Astrocyte (in vitro differentiated cells and primary cell): Measurements from ENCODE around the gene CXCL14. TPM values are rescaled to one million over a fixed set of nuclear protein-coding genes. Genes with fewer than 3 reads are reported as not detected.

Experiments
- DNase-seq: peaks from one replicate; pipeline ENCODE4 v3.0.0-alpha.2; 2010; ENCODE audit warnings: low read depth
- FAIRE-seq: peaks from 2 replicates; lab custom pipeline; 2011; peaks lifted over from hg19 to GRCh38; lab: Jason Lieb, UNC
- H2AFZ ChIP-seq: 2 replicates; pipeline ENCODE4 v1.6.0; 2012; ENCODE audit warnings: low read depth, low read length, inconsistent platforms
- H3K27ac ChIP-seq: 2 replicates; pipeline ENCODE4 v1.5.1; 2011; ENCODE audit warnings: low read depth, low read length, inconsistent platforms
- H3K27me3 ChIP-seq: 2 replicates; pipeline ENCODE4 v1.6.0; 2011; ENCODE audit warnings: low read length, inconsistent platforms; ENCODE audit not compliant: insufficient read depth
- H3K36me3 ChIP-seq: 2 replicates; pipeline ENCODE4 v1.5.1; 2011; ENCODE audit warnings: low read length, inconsistent platforms; ENCODE audit not compliant: insufficient read depth
- H3K4me1 ChIP-seq: 2 replicates; pipeline ENCODE4 v1.5.1; 2011; ENCODE audit warnings: low read length, inconsistent platforms; ENCODE audit not compliant: insufficient read depth
- H3K4me2 ChIP-seq: 2 replicates; pipeline ENCODE4 v1.6.0; 2012; ENCODE audit warnings: low read length, inconsistent platforms
- H3K4me3 ChIP-seq: 2 replicates; pipeline ENCODE4 v1.5.1; 2011; ENCODE audit warnings: low read depth, mild to moderate bottlenecking, low read length, inconsistent platforms; ENCODE audit not compliant: insufficient read depth
- H3K79me2 ChIP-seq: 2 replicates; pipeline ENCODE4 v1.6.0; 2012; ENCODE audit warnings: mild to moderate bottlenecking, low read length, inconsistent platforms; ENCODE audit not compliant: insufficient read depth
- H3K9ac ChIP-seq: 2 replicates; pipeline ENCODE4 v1.6.0; 2012; ENCODE audit warnings: mild to moderate bottlenecking, low read length, inconsistent platforms
- H3K9me3 ChIP-seq: 2 replicates; pipeline ENCODE4 v1.5.1; 2012; ENCODE audit warnings: low read depth, mild to moderate bottlenecking, low read length, inconsistent platforms; ENCODE audit not compliant: insufficient read depth
- H4K20me1 ChIP-seq: 2 replicates; pipeline ENCODE4 v1.6.0; 2012; ENCODE audit warnings: low read length, inconsistent platforms; ENCODE audit not compliant: insufficient read depth
- H3K27ac Mint-ChIP-seq: one replicate; pipeline ENCODE4 v1.8.0; 2021; ENCODE audit warnings: mild to moderate bottlenecking, mixed read lengths; ENCODE audit not compliant: unreplicated experiment
- H3K27me3 Mint-ChIP-seq: one replicate; pipeline ENCODE4 v1.8.0; 2021; ENCODE audit warnings: low read depth, mixed read lengths; ENCODE audit not compliant: unreplicated experiment
- H3K36me3 Mint-ChIP-seq: one replicate; pipeline ENCODE4 v1.8.0; 2021; ENCODE audit warnings: low read depth, mixed read lengths; ENCODE audit not compliant: unreplicated experiment
- H3K4me1 Mint-ChIP-seq: one replicate; pipeline ENCODE4 v1.8.0; 2021; ENCODE audit warnings: low read depth, mixed read lengths; ENCODE audit not compliant: unreplicated experiment
- H3K4me3 Mint-ChIP-seq: one replicate; pipeline ENCODE4 v1.8.0; 2021; ENCODE audit warnings: mild to moderate bottlenecking, moderate library complexity, mixed read lengths; ENCODE audit not compliant: unreplicated experiment
- H3K9me3 Mint-ChIP-seq: one replicate; pipeline ENCODE4 v1.8.0; 2021; ENCODE audit warnings: mild to moderate bottlenecking, mixed read lengths; ENCODE audit not compliant: unreplicated experiment
- CTCF ChIP-seq: IDR thresholded peaks from 2 replicates; pipeline ENCODE4 v1.5.1; 2011; ENCODE audit warnings: low read depth, mild to moderate bottlenecking, inconsistent platforms, low read length, moderate library complexity; ENCODE audit not compliant: insufficient read depth
- EZH2 ChIP-seq: IDR thresholded peaks from 2 replicates; pipeline ENCODE4 v1.6.1; 2012; ENCODE audit warnings: mild to moderate bottlenecking, low read length, inconsistent platforms; ENCODE audit not compliant: insufficient read depth
- total RNA-seq: library from RNA; stranded (reverse); gene quantifications from 2 replicates; pipeline ENCODE4 v1.2.1, GENCODE V29; 2021

Gene CXCL14
- total RNA-seq, 1 donor from 2014 or later = 1.0 TPM

DNA sequence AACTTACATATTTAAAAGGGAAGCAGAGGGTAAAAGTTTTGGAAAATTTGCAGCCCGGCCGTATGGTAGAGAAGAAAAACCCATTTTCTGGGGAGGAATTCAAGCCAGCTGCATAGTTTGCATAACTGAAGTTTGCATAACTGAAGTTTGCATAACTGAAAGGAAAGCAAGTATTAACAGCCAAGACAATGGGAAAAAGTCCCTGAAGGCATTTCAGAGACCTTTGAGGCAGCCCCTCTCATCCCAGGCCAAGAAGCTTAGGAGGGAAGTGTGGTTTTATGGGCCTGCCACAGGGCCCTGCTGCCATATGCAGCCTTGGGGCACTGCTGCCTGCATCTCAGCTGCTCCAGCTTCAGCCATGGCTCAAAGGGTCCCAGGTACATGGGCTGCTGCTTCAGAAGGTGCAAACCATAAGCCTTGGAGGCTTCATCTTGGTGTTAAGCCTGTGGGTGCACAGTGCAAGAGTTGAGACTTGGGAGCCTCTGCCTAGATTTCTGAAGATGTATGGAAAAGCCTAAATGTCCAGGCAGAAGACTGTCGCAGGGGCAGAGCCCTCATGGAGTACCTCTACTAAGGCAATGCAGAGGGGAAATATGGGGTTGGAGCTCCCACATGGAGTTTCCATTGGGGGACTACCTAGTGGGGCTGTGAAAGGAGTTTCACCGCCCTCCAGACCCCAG, 36.9 kb upstream of the CXCL14 start:
- Mint-ChIP-seq H3K27me3 (no peaks in the 10 kb centered on the region), H3K27ac (no peak overlapping the region), H3K9me3 (peaks cover 16% of the 10 kb centered on the region), H3K4me3 (no peak overlapping the region), H3K36me3 (no peaks in the 10 kb centered on the region), H3K4me1 (no peaks in the 10 kb centered on the region)
- Histone ChIP-seq H3K36me3 (no peaks in the 10 kb centered on the region), H3K9ac (no peak overlapping the region), H3K4me3 (no peak overlapping the region), H2AFZ (no peak overlapping the region), H3K27ac (no peak overlapping the region), H3K27me3 (peaks cover 2% of the 10 kb centered on the region), H3K4me2 (no peak overlapping the region), H4K20me1 (no peaks in the 10 kb centered on the region), H3K9me3 (no peaks in the 10 kb centered on the region), H3K79me2 (no peaks in the 10 kb centered on the region), H3K4me1 (no peaks in the 10 kb centered on the region)
- DNase-seq (no peak), FAIRE-seq (no peak)
- TF ChIP-seq CTCF (no peak), EZH2 (no peak)

DNA sequence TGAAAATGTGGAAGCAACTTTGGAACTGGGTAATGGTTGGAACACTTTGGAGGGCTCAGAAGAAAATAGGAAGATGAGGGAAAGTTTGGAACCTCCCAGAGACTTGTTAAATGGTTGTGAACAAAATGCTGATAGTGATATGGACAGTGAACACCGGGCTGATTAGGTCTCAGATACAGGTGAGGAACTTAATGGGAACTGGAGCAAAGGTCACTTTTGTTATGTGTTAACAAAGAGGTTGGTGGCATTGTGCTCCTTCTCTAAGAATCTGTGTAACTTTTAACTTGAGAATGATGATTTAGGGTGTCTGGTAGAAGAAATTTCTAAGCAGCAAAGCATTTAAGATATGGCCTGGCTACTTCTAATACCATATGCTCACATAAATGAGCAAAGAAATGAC, 36.4 kb upstream of the CXCL14 start:
- Histone ChIP-seq H4K20me1 (no peaks in the 10 kb centered on the region), H3K27ac (no peak overlapping the region), H2AFZ (no peak overlapping the region), H3K9me3 (no peaks in the 10 kb centered on the region), H3K4me2 (no peak overlapping the region), H3K9ac (no peak overlapping the region), H3K79me2 (no peaks in the 10 kb centered on the region), H3K4me3 (no peak overlapping the region), H3K36me3 (no peaks in the 10 kb centered on the region), H3K27me3 (peaks cover 2% of the 10 kb centered on the region), H3K4me1 (no peaks in the 10 kb centered on the region)
- Mint-ChIP-seq H3K27me3 (no peaks in the 10 kb centered on the region), H3K9me3 (peaks cover 16% of the 10 kb centered on the region), H3K4me3 (no peak overlapping the region), H3K27ac (no peak overlapping the region), H3K4me1 (no peaks in the 10 kb centered on the region), H3K36me3 (no peaks in the 10 kb centered on the region)
- no peak for TF ChIP-seq CTCF
- TF ChIP-seq EZH2 = no peak
- FAIRE-seq (no peak), DNase-seq (no peak)

- Mint-ChIP-seq H3K4me1 (no peaks in the 10 kb centered on the region), H3K4me3 (no peak overlapping the region), H3K27me3 (peaks cover 30% of the 10 kb centered on the region), H3K9me3 (peaks cover 5% of the 10 kb centered on the region), H3K36me3 (no peaks in the 10 kb centered on the region), H3K27ac (no peak overlapping the region)
- DNase-seq (no peak), FAIRE-seq (no peak)
- TF ChIP-seq CTCF = no peak
- TF ChIP-seq EZH2 = no peak
- Histone ChIP-seq H4K20me1 (no peaks in the 10 kb centered on the region), H3K9ac (no peak overlapping the region), H3K4me2 (no peak overlapping the region), H3K4me1 (no peaks in the 10 kb centered on the region), H3K79me2 (no peaks in the 10 kb centered on the region), H3K27me3 (peaks cover 10% of the 10 kb centered on the region), H3K36me3 (no peaks in the 10 kb centered on the region), H3K4me3 (no peak overlapping the region), H3K9me3 (no peaks in the 10 kb centered on the region), H3K27ac (no peak overlapping the region), H2AFZ (no peak overlapping the region)
Measured at GRCh38 chr5:135609981-135610380, 31.2 kb upstream of the CXCL14 start.
